Muscle layer of duodenum (tissue), 2 donors: ENCODE data around the gene CBLC.
"Not testable (repeated sequence)": the region's sequence is repeated elsewhere in the genome, so short reads cannot be mapped to it uniquely, and the experiment has no call there.

Source experiments
- H3K27ac ChIP-seq: one replicate; pipeline ENCODE4 v1.7.0; 2013; ENCODE audit warnings: mild to moderate bottlenecking, low read length
- H3K27me3 ChIP-seq: one replicate; pipeline ENCODE4 v1.7.0; 2013; ENCODE audit warnings: low read depth, mild to moderate bottlenecking, control low read depth, low read length
- H3K36me3 ChIP-seq, 2 donors: one replicate each; pipeline ENCODE4 v1.7.0; 2013; ENCODE audit warnings: low read length in 2 of 2, control low read depth in 1 of 2, mild to moderate bottlenecking in 1 of 2; ENCODE audit not compliant: insufficient read depth in 2 of 2, control insufficient read depth in 1 of 2
- H3K4me1 ChIP-seq, 2 donors: one replicate each; pipeline ENCODE4 v1.7.0; 2013; ENCODE audit warnings: low read length in 2 of 2, mild to moderate bottlenecking in 2 of 2, control low read depth in 1 of 2, moderate library complexity in 1 of 2; ENCODE audit not compliant: insufficient read depth in 2 of 2, control insufficient read depth in 1 of 2
- H3K4me3 ChIP-seq, 2 donors: one replicate each; pipeline ENCODE4 v1.7.0; 2013; ENCODE audit warnings: low read length in 2 of 2, low read depth in 1 of 2, mild to moderate bottlenecking in 1 of 2
- H3K9me3 ChIP-seq, 2 donors: one replicate each; pipeline ENCODE4 v1.7.0; 2013; ENCODE audit warnings: low read length in 2 of 2, control low read depth in 1 of 2, mild to moderate bottlenecking in 1 of 2; ENCODE audit not compliant: control insufficient read depth in 1 of 2
- donor health status: healthy.

CBLC gene

GRCh38 chr19:44816301-44816700 is 38.6 kb downstream of the CBLC start:
- Histone ChIP-seq H3K27me3 (no peaks in the 10 kb centered on the region), H3K4me3 (no peak overlapping the region), H3K4me1 (peaks cover 0 to 4% of the 10 kb centered on the region in 2 donors), H3K9me3 (no peaks in the 10 kb centered on the region), H3K36me3 (no peaks in the 10 kb centered on the region), H3K27ac (no peak overlapping the region)

GRCh38 chr19:44817725-44818465 is 40.2 kb downstream of the CBLC start:
- peaks cover 0 to 4% of the 10 kb centered on the region in 2 donors for H3K4me1 ChIP-seq
- H3K9me3 ChIP-seq, result no peaks in the 10 kb centered on the region
- no peaks in the 10 kb centered on the region for H3K36me3 ChIP-seq
- H3K27ac ChIP-seq, result no peak overlapping the region
- no peaks in the 10 kb centered on the region for H3K27me3 ChIP-seq
- H3K4me3 ChIP-seq, result no peak overlapping the region

- Histone ChIP-seq H3K36me3 (no peaks in the 10 kb centered on the region), H3K9me3 (no peaks in the 10 kb centered on the region), H3K4me1 (peaks cover 0 to 4% of the 10 kb centered on the region in 2 donors), H3K27me3 (no peaks in the 10 kb centered on the region), H3K4me3 (no peak overlapping the region), H3K27ac (no peak overlapping the region)
These were observed 40.9 kb downstream of the CBLC start for GRCh38 chr19:44818466-44819031.

GRCh38 chr19:44819246-44819832 is 41.6 kb downstream of the CBLC start:
- H3K4me3 ChIP-seq, result no peak overlapping the region
- H3K9me3 ChIP-seq, result no peaks in the 10 kb centered on the region
- no peaks in the 10 kb centered on the region for H3K27me3 ChIP-seq
- no peak overlapping the region for H3K27ac ChIP-seq
- no peaks in the 10 kb centered on the region for H3K36me3 ChIP-seq
- peaks cover 0 to 4% of the 10 kb centered on the region in 2 donors for H3K4me1 ChIP-seq

GRCh38 chr19:44820648-44821609 is 43.2 kb downstream of the CBLC start:
- Histone ChIP-seq H3K9me3 (no peaks in the 10 kb centered on the region), H3K4me1 (peaks cover 0 to 4% of the 10 kb centered on the region in 2 donors), H3K27ac (no peak overlapping the region), H3K36me3 (no peaks in the 10 kb centered on the region), H3K27me3 (no peaks in the 10 kb centered on the region), H3K4me3 (no peak overlapping the region)

GRCh38 chr19:44822177-44822576 is 44.5 kb downstream of the CBLC start:
- H3K4me3 ChIP-seq, result no peak overlapping the region
- peaks cover 0 to 4% of the 10 kb centered on the region in 2 donors for H3K4me1 ChIP-seq
- H3K9me3 ChIP-seq, result no peaks in the 10 kb centered on the region
- H3K36me3 ChIP-seq, result no peaks in the 10 kb centered on the region
- H3K27me3 ChIP-seq, result no peaks in the 10 kb centered on the region
- no peak overlapping the region for H3K27ac ChIP-seq

GRCh38 chr19:44822670-44823372 is 45.1 kb downstream of the CBLC start:
- H3K27me3 ChIP-seq, result no peaks in the 10 kb centered on the region
- peaks cover 0 to 4% of the 10 kb centered on the region in 2 donors for H3K4me1 ChIP-seq
- no peaks in the 10 kb centered on the region for H3K36me3 ChIP-seq
- H3K4me3 ChIP-seq, result no peak overlapping the region
- no peaks in the 10 kb centered on the region for H3K9me3 ChIP-seq
- H3K27ac ChIP-seq, result no peak overlapping the region

GRCh38 chr19:44823373-44823698 is 45.6 kb downstream of the CBLC start:
- Histone ChIP-seq H3K9me3 (no peaks in the 10 kb centered on the region), H3K27me3 (no peaks in the 10 kb centered on the region), H3K36me3 (no peaks in the 10 kb centered on the region), H3K4me3 (no peak overlapping the region), H3K27ac (no peak overlapping the region), H3K4me1 (peaks cover 0 to 4% of the 10 kb centered on the region in 2 donors)

- Histone ChIP-seq H3K27ac (no peak overlapping the region), H3K4me1 (peaks cover 0 to 4% of the 10 kb centered on the region in 2 donors), H3K9me3 (no peaks in the 10 kb centered on the region), H3K27me3 (no peaks in the 10 kb centered on the region), H3K36me3 (no peaks in the 10 kb centered on the region), H3K4me3 (no peak overlapping the region)
These were observed 47.1 kb downstream of the CBLC start for GRCh38 chr19:44824761-44825160.

GRCh38 chr19:44832875-44833274 is 55.2 kb downstream of the CBLC start:
- not testable (repeated sequence) for H3K9me3 ChIP-seq, H3K27me3 ChIP-seq, H3K4me3 ChIP-seq, H3K36me3 ChIP-seq, H3K27ac ChIP-seq, H3K4me1 ChIP-seq
